K562 (cell line): ENCODE results near the gene MMP20. TPM values are rescaled to one million over a fixed set of nuclear protein-coding genes. Genes with fewer than 3 reads are reported as not detected.

Experiments used
- ATAC-seq: fragments of 200-7000 bp; cut with Tn5 transposase; 3 replicates; pipeline ENCODE4 v1.9.1; 2020; ENCODE audit warnings: moderate library complexity
- BruUV-seq: library from RNA; stranded (reverse); fragments of 400-500 nt; replicated peaks from 2 replicates; lab custom pipeline; 2021; lab: Mats Ljungman, UMichigan
- CTCF ChIA-PET: fragments of 300-600 bp; formaldehyde crosslinking; extraction: SDS; loops from one replicate; lab custom pipeline; 2021; ENCODE audit warnings: low intra/inter-chr PET ratio; lab: Yijun Ruan, JAX
- POLR2A ChIA-PET: fragments of 300-600, 350-650 bp; sonication (Branson Sonifier 250); formaldehyde crosslinking; extraction: SDS; loops from one replicate; lab custom pipeline; 2021; ENCODE audit warnings: antibody characterized with exemption, inconsistent platforms; lab: Yijun Ruan, JAX
- DNase-seq, 4 experiments: peaks; one replicate each; pipeline versions ENCODE4 v3.0.0 to v3.0.0-alpha.2; 2011 to 2018; ENCODE audit warnings: low spot score in 3 of 4, mixed read lengths in 3 of 4; ENCODE audit errors: extremely low read depth in 1 of 4
- FAIRE-seq: peaks from 2 replicates; lab custom pipeline; 2011; peaks lifted over from hg19 to GRCh38; lab: Jason Lieb, UNC
- H2AFZ ChIP-seq: 2 replicates; pipeline ENCODE4 v1.6.0; 2011; ENCODE audit warnings: low read depth, low read length, control low read depth, inconsistent platforms
- H3K27ac ChIP-seq: fragments of 200-600 bp; 3 replicates; pipeline ENCODE4 v1.8.0; 2011; ENCODE audit warnings: low read depth, mild to moderate bottlenecking, control low read depth, inconsistent platforms, low read length, moderate library complexity, mixed read lengths; ENCODE audit errors: extremely low read depth
- H3K27me3 ChIP-seq, 2 experiments: fragments of 300-600 bp in 1 of 2; 2 replicates in 1 of 2; 3 replicates in 1 of 2; pipeline versions ENCODE4 v1.6.0 to v1.8.0; 2011; ENCODE audit warnings: inconsistent platforms in 2 of 2, low read length in 2 of 2, mild to moderate bottlenecking in 1 of 2, mixed read lengths in 1 of 2, moderate library complexity in 1 of 2; ENCODE audit not compliant: control insufficient read depth in 2 of 2, insufficient read depth in 2 of 2
- H3K36me3 ChIP-seq: fragments of 300-600 bp; 3 replicates; pipeline ENCODE4 v1.8.0; 2011; ENCODE audit warnings: mild to moderate bottlenecking, low read length, inconsistent platforms; ENCODE audit not compliant: control insufficient read depth, insufficient read depth
- H3K4me1 ChIP-seq, 2 experiments: fragments of 200-600 bp in 1 of 2; replicated peaks in 1 of 2; 2 replicates in 1 of 2; 3 replicates in 1 of 2; pipeline versions ENCODE4 v1.5.1 to v1.8.0; 2011; ENCODE audit warnings: inconsistent platforms in 2 of 2, low read length in 2 of 2, mild to moderate bottlenecking in 1 of 2, mixed read lengths in 1 of 2, moderate library complexity in 1 of 2; ENCODE audit not compliant: control insufficient read depth in 2 of 2, insufficient read depth in 2 of 2
- H3K4me2 ChIP-seq: 2 replicates; pipeline ENCODE4 v1.6.1; 2011; ENCODE audit warnings: low read length, control low read depth, inconsistent platforms, mixed read lengths; ENCODE audit not compliant: insufficient read depth
- H3K4me3 ChIP-seq: fragments of 200-600 bp; sonication (generic), shearing (Covaris generic); 2 replicates; pipeline ENCODE4 v1.5.1; 2016; ENCODE audit warnings: control low read depth, inconsistent platforms
- H3K79me2 ChIP-seq: fragments of 200-600 bp; 3 replicates; pipeline ENCODE4 v1.8.0; 2011; ENCODE audit warnings: low read length, inconsistent platforms; ENCODE audit not compliant: control insufficient read depth, insufficient read depth
- H3K9ac ChIP-seq, 2 experiments: 2 replicates each; pipeline versions ENCODE4 v1.6.0 to v1.6.1; 2011; ENCODE audit warnings: low read depth in 2 of 2, low read length in 2 of 2, control low read depth in 1 of 2, inconsistent platforms in 1 of 2, mild to moderate bottlenecking in 1 of 2, mixed read lengths in 1 of 2; ENCODE audit not compliant: insufficient read depth in 1 of 2
- H3K9me1 ChIP-seq: one replicate; pipeline ENCODE4 v1.6.0; 2011; ENCODE audit warnings: inconsistent platforms, mild to moderate bottlenecking, low read length, moderate library complexity; ENCODE audit not compliant: control insufficient read depth, insufficient read depth
- H3K9me3 ChIP-seq: replicated peaks from 2 replicates; pipeline ENCODE4 v1.5.1; 2011; ENCODE audit warnings: low read depth, low read length, inconsistent platforms; ENCODE audit not compliant: control insufficient read depth, insufficient read depth
- H4K20me1 ChIP-seq: replicated peaks from 2 replicates; pipeline ENCODE4 v1.6.1; 2011; ENCODE audit warnings: low read length, inconsistent platforms, mixed read lengths; ENCODE audit not compliant: control insufficient read depth, insufficient read depth
- BRF1 ChIP-seq: IDR thresholded peaks from 3 replicates; pipeline ENCODE4 v1.6.1; 2011; ENCODE audit warnings: borderline replicate concordance, mild to moderate bottlenecking; ENCODE audit not compliant: insufficient read length; ENCODE audit errors: extremely low read depth
- CBX1 ChIP-seq: sonication (generic); IDR thresholded peaks from 2 replicates; pipeline ENCODE4 v1.6.1; 2016; ENCODE audit warnings: antibody characterized with exemption, low read depth, mild to moderate bottlenecking
- IRF1 ChIP-seq: sonication (generic); formaldehyde crosslinking; IDR thresholded peaks from 2 replicates; pipeline ENCODE4 v1.8.0; 2022; ENCODE audit warnings: missing genetic modification reagents, mild to moderate bottlenecking, borderline replicate concordance
- NR2C2 ChIP-seq, 2 experiments: fragments of 200-800 bp in 1 of 2; sonication (Bioruptor generic) in 1 of 2; sonication (generic) in 1 of 2; formaldehyde crosslinking in 1 of 2; IDR thresholded peaks; 2 replicates each; pipeline versions ENCODE4 v1.6.1 to v1.8.0; 2016 to 2022; ENCODE audit warnings: mild to moderate bottlenecking in 1 of 2, missing compliant biosample characterization in 1 of 2, missing genetic modification characterization in 1 of 2, missing genetic modification reagents in 1 of 2
- RBM25 ChIP-seq: fragments of 200-400 bp; formaldehyde crosslinking; IDR thresholded peaks from 2 replicates; pipeline ENCODE4 v1.6.1; 2018; ENCODE audit warnings: low read length, low read depth, moderate library complexity; ENCODE audit not compliant: severe bottlenecking
- TCFL5 ChIP-seq: fragments of 250-450 bp; sonication (Bioruptor Pico); conservative IDR thresholded peaks from 2 replicates; pipeline ENCODE4 v1.6.1; 2021; ENCODE audit warnings: mild to moderate bottlenecking, moderate library complexity, matching md5 sums
- ZNF143 ChIP-seq: sonication (generic); formaldehyde crosslinking; IDR thresholded peaks from 2 replicates; pipeline ENCODE4 v1.9.0; 2022; ENCODE audit warnings: mild to moderate bottlenecking, missing genetic modification reagents
- ZNF224 ChIP-seq: sonication (generic); formaldehyde crosslinking; IDR thresholded peaks from 2 replicates; pipeline ENCODE4 v1.8.0; 2022; ENCODE audit warnings: mild to moderate bottlenecking, missing genetic modification reagents
- ZNF551 ChIP-seq: fragments of 250-450 bp; sonication (Bioruptor Pico); IDR thresholded peaks from 2 replicates; pipeline ENCODE4 v1.5.0; 2021; ENCODE audit warnings: mild to moderate bottlenecking, moderate library complexity
- ZNF583 ChIP-seq: fragments of 250-450 bp; sonication (Bioruptor Pico); IDR thresholded peaks from 2 replicates; pipeline ENCODE4 v1.4.0; 2020
- ZNF75A ChIP-seq: fragments of 450-650 bp; formaldehyde crosslinking; IDR thresholded peaks from 2 replicates; pipeline ENCODE4 v1.4.0; 2020; ENCODE audit warnings: mild to moderate bottlenecking
- WGBS: fragments of 100-300 bp; shearing (Covaris generic); methylation state at CpG from one replicate; pipeline ENCODE4 v1.1.6; 2016; ENCODE audit warnings: low coverage, mixed read lengths; ENCODE audit not compliant: insufficient coverage; ENCODE audit errors: missing lambda C conversion rate; 5-methylcytosine and 5-hydroxymethylcytosine counted together
- in situ Hi-C: fragments of 300-500 bp; cut with MboI; formaldehyde crosslinking; loops from 4 replicates; pipeline ENCODE4 v1.15.0; 2018; ENCODE audit warnings: inconsistent platforms, mixed read lengths
- intact Hi-C: fragments of 100-400 bp; cut with micrococcal nuclease; formaldehyde crosslinking; loops from 2 replicates; pipeline ENCODE4 v1.14.2; 2022
- polyA plus RNA-seq, 8 experiments: library from polyadenylated mRNA; depleted of rRNA in 4 of 8; stranded (reverse) in 5 of 8; unstranded in 3 of 8; fragments of >200 nt; fragmentation: Nextera tagmentation in 2 of 8; fragmentation: Illumina TruSeq in 1 of 8; extraction: Ambion mirVana in 2 of 8; extraction: Trizol in 1 of 8; gene quantifications; 2 replicates each; pipeline versions ENCODE4 v1.2.1 to v1.2.3, GENCODE V29; 2011 to 2014; ENCODE audit warnings: inconsistent platforms in 1 of 8, missing spikeins in 1 of 8
- total RNA-seq, 7 experiments: library from RNA; depleted of rRNA in 6 of 7; stranded (reverse); fragments of >200 nt in 6 of 7; fragmentation: Illumina TruSeq in 2 of 7; extraction: Trizol in 2 of 7; gene quantifications; 2 replicates each; pipeline versions ENCODE4 v1.2.1 to v1.2.3, GENCODE V29; 2011 to 2021; ENCODE audit warnings: low replicate concordance in 1 of 7

The MMP20 gene
- total and polyA plus RNA-seq, 9 of the 15 experiments (the other 6 are each of a cell fraction or from before 2014, with no cell fraction given), result not detected

GRCh38 chr11:102656528-102656927 lies 31.4 kb upstream of the MMP20 start (continued):
- no peak for TF ChIP-seq TCFL5 (CRISPR knock-in tag)
- no peak for TF ChIP-seq ZNF583
- TF ChIP-seq ZNF551 (CRISPR knock-in tag), result no peak
- no peak for TF ChIP-seq IRF1 (CRISPR knock-in tag)
- TF ChIP-seq ZNF224 (CRISPR knock-in tag), result no peak

- H3K36me3 ChIP-seq, result no peaks in the 10 kb centered on the region
- H3K9me1 ChIP-seq, result no peaks in the 10 kb centered on the region
- no peak overlapping the region for H3K9ac ChIP-seq
- TF ChIP-seq ZNF75A (CRISPR knock-in tag) (no peak), RBM25 (peak; percentile 19), CBX1 (no peak), NR2C2 (CRISPR knock-in tag; IDR thresholded peaks at IDR 0.05) (no peak), NR2C2 (tag; IDR thresholded peaks at IDR 0.05) (no peak), ZNF143 (CRISPR knock-in tag) (no peak), BRF1 (no peak)
- in situ Hi-C loops, result no loop called here
- H3K4me3 ChIP-seq, result no peak overlapping the region
- WGBS, result 0% methylated on average over 2 of the region's 2 CpGs
- no peaks in the 10 kb centered on the region for H3K4me1 ChIP-seq
- peaks cover 4% of the 10 kb centered on the region for H3K9me3 ChIP-seq
- ChIA-PET CTCF (no interaction called here), POLR2A (no interaction called here)
- no peaks in the 10 kb centered on the region for H4K20me1 ChIP-seq
- no peak for DNase-seq
- no TSS peak for BruUV-seq
- no peaks in the 10 kb centered on the region for H3K27me3 ChIP-seq
- ATAC-seq, result no peak
- no peak overlapping the region for H3K27ac ChIP-seq
- H3K4me2 ChIP-seq, result no peak overlapping the region
- intact Hi-C loops, result no loop called here
- no peaks in the 10 kb centered on the region for H3K79me2 ChIP-seq
- FAIRE-seq, result no peak
- H2AFZ ChIP-seq, result no peak overlapping the region
Observed at GRCh38 chr11:102655547-102655946, 30.4 kb upstream of the MMP20 start.
